Adrenal gland (tissue), 12 donors: Measurements from ENCODE around the gene GRIN3B. TPM values are rescaled to one million over a fixed set of nuclear protein-coding genes. Genes with fewer than 3 reads are reported as not detected.

Experiments
- DNase-seq, 7 donors: peaks; one replicate each; pipeline ENCODE4 v3.0.0-alpha.2; 2019 to 2020
- H3K27ac ChIP-seq, 5 donors: fragments of 200-600 bp; sonication (generic) in 4 of 5; 1 replicate in 3 of 5; 2 replicates in 2 of 5; pipeline versions ENCODE4 v1.5.1 to v1.8.0; 2016 to 2020; ENCODE audit warnings: mild to moderate bottlenecking in 1 of 5
- H3K27me3 ChIP-seq: fragments of 200-600 bp; 2 replicates; pipeline ENCODE4 v1.8.0; 2021
- H3K36me3 ChIP-seq, 2 donors: fragments of 200-600 bp; replicated peaks in 1 of 2; 1 replicate in 1 of 2; 2 replicates in 1 of 2; pipeline versions ENCODE4 v1.5.1 to v1.8.0; 2018 to 2022
- H3K4me1 ChIP-seq, 2 donors: fragments of 200-600 bp; replicated peaks in 1 of 2; 1 replicate in 1 of 2; 2 replicates in 1 of 2; pipeline versions ENCODE4 v1.5.1 to v1.8.0; 2018 to 2021
- H3K4me3 ChIP-seq, 4 donors: fragments of 200-600 bp; sonication (generic) in 3 of 4; one replicate each; pipeline ENCODE4 v1.5.1; 2016 to 2018
- H3K9me3 ChIP-seq, 3 donors: fragments of 200-600 bp; sonication (generic) in 1 of 3; replicated peaks in 1 of 3; 1 replicate in 2 of 3; 2 replicates in 1 of 3; pipeline versions ENCODE4 v1.5.1 to v1.8.0; 2016 to 2021
- CTCF ChIP-seq, 6 experiments: fragments of 450-650 bp in 4 of 6; fragments of 200-600 bp in 2 of 6; sonication (generic) in 1 of 6; IDR thresholded peaks; 1 replicate in 5 of 6; 2 replicates in 1 of 6; pipeline versions ENCODE4 v1.5.1 to v1.8.0; 2016 to 2021; ENCODE audit warnings: antibody characterized with exemption in 6 of 6, mild to moderate bottlenecking in 2 of 6, moderate library complexity in 1 of 6
- POLR2A ChIP-seq, 2 donors: fragments of 450-650 bp; IDR thresholded peaks; one replicate each; pipeline ENCODE4 v1.6.1; 2017; ENCODE audit warnings: antibody characterized with exemption in 2 of 2, mild to moderate bottlenecking in 2 of 2, moderate library complexity in 1 of 2
- WGBS, 4 donors: extraction: QIAGEN DNeasy Blood & Tissue Kit in 2 of 4; methylation state at CpG; one replicate each; pipeline versions ENCODE4 v1.1.5 to v1.1.7; 2013 to 2017; 5-methylcytosine and 5-hydroxymethylcytosine counted together
- intact Hi-C, 2 donors: fragments of 100-400 bp; cut with DNase I; formaldehyde crosslinking; loops; one replicate each; pipeline versions ENCODE4 v1.14.1 to v1.15.0; 2022 to 2023
- polyA plus RNA-seq, 3 donors: library from polyadenylated mRNA; stranded (reverse); fragments of 200-250 nt in 2 of 3; fragments of 350-450 nt in 1 of 3; fragmentation: Illumina TruSeq in 1 of 3; extraction: RNeasy Lipid Tissue Mini Kit (QIAGEN cat#74804) in 1 of 3; gene quantifications; one replicate each; pipeline ENCODE4 v1.2.3, GENCODE V29; 2013 to 2014
- total RNA-seq, 9 donors: library from RNA; depleted of rRNA in 4 of 9; stranded (reverse); fragments of >200 nt in 4 of 9; fragments of 120-200 nt in 1 of 9; fragmentation: NEBNext Ultra II Directional in 1 of 9; extraction: Animal tissue kit (Norgen Biotek cat#: 25700) in 1 of 9; gene quantifications; one replicate each; pipeline versions ENCODE4 v1.1.0 to v1.2.4, GENCODE V29; 2013 to 2023
- donor health status: healthy with polysubstance abuse.
- donor health status: Bipolar disorder and iron deficiency.
- donor health status: DM: yes; HTN: yes; CAD: no.
- donor health status: DM: no; HTN: no; CAD: no.
- donor health status: DM: no; HTN: no; CAD: no.
- donor health status: DM: yes; HTN: yes; CAD: no.

Gene GRIN3B
- total and polyA plus RNA-seq, 12 donors: 0.08 to 0.24 (median 0.16) TPM; not detected in 8

GRCh38 chr19:964116-964520 is 36.1 kb upstream of the GRIN3B start:
- Histone ChIP-seq H3K9me3 (no peaks in the 10 kb centered on the region), H3K4me3 (no peak overlapping the region), H3K36me3 (peaks cover 0 to 21% of the 10 kb centered on the region in 2 donors), H3K27me3 (no peaks in the 10 kb centered on the region), H3K27ac (no peak overlapping the region), H3K4me1 (no peaks in the 10 kb centered on the region)
- no peak for TF ChIP-seq POLR2A (IDR thresholded peaks at IDR 0.05)
- TF ChIP-seq CTCF (IDR thresholded peaks at IDR 0.05): no peak
- intact Hi-C loops: no loop called here
- WGBS, 4 donors: 93 to 96% (median 93%) methylated on average over 8 to 16 of the region's 16 CpGs
- DNase-seq: no peak

GRCh38 chr19:964761-965694 is 35.2 kb upstream of the GRIN3B start:
- Histone ChIP-seq H3K4me1 (no peaks in the 10 kb centered on the region), H3K27me3 (no peaks in the 10 kb centered on the region), H3K4me3 (no peak overlapping the region), H3K36me3 (peaks cover 0 to 29% of the 10 kb centered on the region in 2 donors), H3K9me3 (no peaks in the 10 kb centered on the region), H3K27ac (no peak overlapping the region)
- WGBS, 4 donors: 95 to 98% (median 97%) methylated on average over 13 to 19 of the region's 19 CpGs
- no peak for TF ChIP-seq POLR2A (IDR thresholded peaks at IDR 0.05)
- no peak for TF ChIP-seq CTCF (IDR thresholded peaks at IDR 0.05)
- no peak for DNase-seq
- intact Hi-C loops: no loop called here

- no peaks in the 10 kb centered on the region for H3K4me1 ChIP-seq
- H3K9me3 ChIP-seq: no peaks in the 10 kb centered on the region
- intact Hi-C loops: no loop called here
- DNase-seq: no peak
- TF ChIP-seq POLR2A (IDR thresholded peaks at IDR 0.05) (no peak), CTCF (IDR thresholded peaks at IDR 0.05) (no peak)
- 82 to 96% (median 92%) methylated on average over 16 to 17 of the region's 17 CpGs for WGBS, 4 donors
- no peak overlapping the region for H3K4me3 ChIP-seq
- peaks cover 0 to 42% of the 10 kb centered on the region in 2 donors for H3K36me3 ChIP-seq
- H3K27ac ChIP-seq: no peak overlapping the region
- no peaks in the 10 kb centered on the region for H3K27me3 ChIP-seq
Measured at GRCh38 chr19:966485-967088, 33.6 kb upstream of the GRIN3B start.

- Histone ChIP-seq H3K4me3 (no peak overlapping the region), H3K9me3 (no peaks in the 10 kb centered on the region), H3K27ac (no peak overlapping the region), H3K36me3 (peaks cover 0 to 46% of the 10 kb centered on the region in 2 donors), H3K27me3 (no peaks in the 10 kb centered on the region), H3K4me1 (no peaks in the 10 kb centered on the region)
- peak in 4 of 6 experiments; percentile 42 to 49 (median 48) for TF ChIP-seq CTCF (IDR thresholded peaks at IDR 0.05)
- TF ChIP-seq POLR2A (IDR thresholded peaks at IDR 0.05): no peak
- DNase-seq: no peak
- intact Hi-C loops: loop anchor here in 1 of 2 donors (10.0 kb wide), 1 partner anchor 206 kb away; no protein-coding TSS in a partner anchor
- 93 to 97% (median 94%) methylated on average over 8 to 14 of the region's 14 CpGs for WGBS, 4 donors
Measured at GRCh38 chr19:970695-971094, 29.5 kb upstream of the GRIN3B start.
